ENCODE data around the gene DDX43.

DNA sequence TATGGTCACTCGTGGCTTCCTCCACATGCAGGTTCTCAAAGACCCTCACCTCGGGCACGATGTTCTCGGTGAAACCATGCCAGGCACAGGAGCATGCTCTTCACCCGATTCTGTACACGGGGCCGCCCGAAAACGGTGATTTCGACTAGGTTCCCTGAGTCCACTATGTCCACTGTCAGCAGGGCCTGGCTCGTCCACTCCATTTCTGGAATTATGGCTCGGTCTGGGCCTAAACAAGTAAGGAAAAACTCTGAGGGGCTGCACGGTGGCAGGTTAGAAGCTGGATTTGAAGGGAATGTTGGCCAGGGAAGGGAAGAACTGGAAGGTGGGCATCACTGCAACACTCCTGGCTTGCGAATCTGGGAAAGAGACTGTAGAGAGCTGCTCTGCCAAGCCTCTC lies 25.5 kb upstream of the DDX43 start:
- no peak for TF ChIP-seq POLR2A (IDR thresholded peaks at IDR 0.05; ENCODE audit: extremely low read depth, insufficient read length)
- TF ChIP-seq, protein P1, sequence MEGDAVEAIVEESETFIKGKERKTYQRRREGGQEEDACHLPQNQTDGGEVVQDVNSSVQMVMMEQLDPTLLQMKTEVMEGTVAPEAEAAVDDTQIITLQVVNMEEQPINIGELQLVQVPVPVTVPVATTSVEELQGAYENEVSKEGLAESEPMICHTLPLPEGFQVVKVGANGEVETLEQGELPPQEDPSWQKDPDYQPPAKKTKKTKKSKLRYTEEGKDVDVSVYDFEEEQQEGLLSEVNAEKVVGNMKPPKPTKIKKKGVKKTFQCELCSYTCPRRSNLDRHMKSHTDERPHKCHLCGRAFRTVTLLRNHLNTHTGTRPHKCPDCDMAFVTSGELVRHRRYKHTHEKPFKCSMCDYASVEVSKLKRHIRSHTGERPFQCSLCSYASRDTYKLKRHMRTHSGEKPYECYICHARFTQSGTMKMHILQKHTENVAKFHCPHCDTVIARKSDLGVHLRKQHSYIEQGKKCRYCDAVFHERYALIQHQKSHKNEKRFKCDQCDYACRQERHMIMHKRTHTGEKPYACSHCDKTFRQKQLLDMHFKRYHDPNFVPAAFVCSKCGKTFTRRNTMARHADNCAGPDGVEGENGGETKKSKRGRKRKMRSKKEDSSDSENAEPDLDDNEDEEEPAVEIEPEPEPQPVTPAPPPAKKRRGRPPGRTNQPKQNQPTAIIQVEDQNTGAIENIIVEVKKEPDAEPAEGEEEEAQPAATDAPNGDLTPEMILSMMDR (IDR thresholded peaks at IDR 0.05; ENCODE audit: low read depth, low read length): no peak
- TF ChIP-seq, protein P2, sequence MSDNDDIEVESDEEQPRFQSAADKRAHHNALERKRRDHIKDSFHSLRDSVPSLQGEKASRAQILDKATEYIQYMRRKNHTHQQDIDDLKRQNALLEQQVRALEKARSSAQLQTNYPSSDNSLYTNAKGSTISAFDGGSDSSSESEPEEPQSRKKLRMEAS (IDR thresholded peaks at IDR 0.05; ENCODE audit: low read depth, low read length): no peak

Data from NB4 (cell line).